H1 (cell line): ENCODE results near the gene SRCIN1. TPM values are rescaled to one million over a fixed set of nuclear protein-coding genes. Genes with fewer than 3 reads are reported as not detected.

Experiments used
- CTCF ChIA-PET: fragments of 300-600 bp; sonication (Branson Sonifier 250); formaldehyde crosslinking; loops from one replicate; lab custom pipeline; 2021; ENCODE audit not compliant: partially characterized antibody; lab: Charles Lee
- POLR2A ChIA-PET: fragments of 300-600 bp; sonication (Branson Sonifier 250); formaldehyde crosslinking; loops from one replicate; lab custom pipeline; 2021; ENCODE audit warnings: inconsistent platforms; ENCODE audit not compliant: partially characterized antibody; lab: Charles Lee
- DNase-seq, 2 experiments: peaks; one replicate each; pipeline versions ENCODE4 v3.0.0 to v3.0.0-alpha.2; 2010 to 2022; ENCODE audit warnings: low spot score in 2 of 2, low read depth in 1 of 2, mixed read lengths in 1 of 2
- FAIRE-seq: peaks from 2 replicates; lab custom pipeline; 2011; peaks lifted over from hg19 to GRCh38; lab: Jason Lieb, UNC
- H2AFZ ChIP-seq: 2 replicates; pipeline ENCODE4 v1.8.1; 2012; ENCODE audit warnings: low read length, inconsistent platforms
- H2AK5ac ChIP-seq: 2 replicates; pipeline ENCODE4 v1.6.1; 2013; ENCODE audit warnings: low read depth, low read length
- H2BK120ac ChIP-seq: replicated peaks from 2 replicates; pipeline ENCODE3; 2013; ENCODE audit warnings: low read depth, low read length, inconsistent platforms
- H2BK12ac ChIP-seq: 2 replicates; pipeline ENCODE4 v1.6.1; 2013; ENCODE audit warnings: low read depth, low read length
- H2BK15ac ChIP-seq: 2 replicates; pipeline ENCODE4 v1.6.1; 2013; ENCODE audit warnings: low read length
- H2BK20ac ChIP-seq: 2 replicates; pipeline ENCODE4 v1.6.1; 2013; ENCODE audit warnings: low read length
- H2BK5ac ChIP-seq: 2 replicates; pipeline ENCODE4 v1.6.1; 2013; ENCODE audit warnings: low read depth, low read length
- H3K14ac ChIP-seq: 2 replicates; pipeline ENCODE4 v1.6.1; 2013; ENCODE audit warnings: inconsistent platforms; ENCODE audit not compliant: insufficient read length
- H3K18ac ChIP-seq: 2 replicates; pipeline ENCODE4 v1.6.1; 2013; ENCODE audit warnings: low read length; ENCODE audit errors: extremely low read depth
- H3K23ac ChIP-seq: 2 replicates; pipeline ENCODE4 v1.6.1; 2013; ENCODE audit warnings: inconsistent platforms; ENCODE audit not compliant: insufficient read length
- H3K23me2 ChIP-seq: 2 replicates; pipeline ENCODE4 v1.6.1; 2013; ENCODE audit warnings: low read depth, low read length
- H3K27ac ChIP-seq: 2 replicates; pipeline ENCODE4 v1.6.1; 2011; ENCODE audit warnings: low read depth, low read length, inconsistent platforms
- H3K27me3 ChIP-seq, 4 experiments: replicated peaks in 1 of 4; 1 replicate in 1 of 4; 2 replicates in 3 of 4; pipeline versions ENCODE4 v1.6.1 to v1.8.1; 2011 to 2013; ENCODE audit warnings: low read length in 3 of 4, mild to moderate bottlenecking in 3 of 4, inconsistent platforms in 2 of 4, mixed read lengths in 2 of 4, moderate library complexity in 1 of 4; ENCODE audit not compliant: control insufficient read depth in 3 of 4, insufficient read depth in 3 of 4; ENCODE audit errors: extremely low read depth in 1 of 4
- H3K36me3 ChIP-seq, 4 experiments: 2 replicates each; pipeline versions ENCODE4 v1.6.1 to v1.8.1; 2011 to 2013; ENCODE audit warnings: mild to moderate bottlenecking in 4 of 4, low read length in 3 of 4, moderate library complexity in 2 of 4, control low read depth in 1 of 4, inconsistent platforms in 1 of 4; ENCODE audit not compliant: insufficient read depth in 4 of 4, control insufficient read depth in 2 of 4
- H3K4ac ChIP-seq: replicated peaks from 2 replicates; pipeline ENCODE3; 2013; ENCODE audit warnings: low read length, low read depth, mixed read lengths, inconsistent platforms; ENCODE audit not compliant: insufficient read length
- H3K4me1 ChIP-seq, 4 experiments: replicated peaks in 1 of 4; 1 replicate in 1 of 4; 2 replicates in 3 of 4; pipeline versions ENCODE4 v1.6.1 to v1.8.1; 2011 to 2013; ENCODE audit warnings: low read length in 3 of 4, inconsistent platforms in 2 of 4, mixed read lengths in 1 of 4; ENCODE audit not compliant: insufficient read depth in 4 of 4, control insufficient read depth in 3 of 4
- H3K4me2 ChIP-seq, 2 experiments: 2 replicates each; pipeline versions ENCODE4 v1.6.1 to v1.8.1; 2011 to 2013; ENCODE audit warnings: low read depth in 2 of 2, low read length in 2 of 2, control low read depth in 1 of 2, inconsistent platforms in 1 of 2, mild to moderate bottlenecking in 1 of 2; ENCODE audit not compliant: insufficient read depth in 1 of 2
- H3K4me3 ChIP-seq, 4 experiments: fragments of 200-600, 300-600 bp in 1 of 4; sonication (generic), shearing (Covaris generic), sonication (Bioruptor Twin) in 1 of 4; 2 replicates each; pipeline versions ENCODE4 v1.5.1 to v1.8.1; 2011 to 2016; ENCODE audit warnings: low read length in 4 of 4, low read depth in 3 of 4, control low read depth in 2 of 4, inconsistent platforms in 2 of 4, mild to moderate bottlenecking in 2 of 4, mixed read lengths in 1 of 4, moderate library complexity in 1 of 4; ENCODE audit not compliant: insufficient read depth in 2 of 4; ENCODE audit errors: extremely low read depth in 1 of 4
- H3K56ac ChIP-seq: replicated peaks from 2 replicates; pipeline ENCODE3; 2013; ENCODE audit warnings: low read depth, mild to moderate bottlenecking, mixed read lengths, low read length, inconsistent platforms; ENCODE audit not compliant: insufficient read length
- H3K79me1 ChIP-seq: 2 replicates; pipeline ENCODE4 v1.6.1; 2013; ENCODE audit warnings: low read depth, low read length, control low read depth
- H3K79me2 ChIP-seq, 2 experiments: 2 replicates each; pipeline versions ENCODE4 v1.6.1 to v1.8.1; 2012 to 2013; ENCODE audit warnings: low read length in 2 of 2, mild to moderate bottlenecking in 2 of 2, inconsistent platforms in 1 of 2; ENCODE audit not compliant: insufficient read depth in 2 of 2, control insufficient read depth in 1 of 2
- H3K9ac ChIP-seq, 4 experiments: replicated peaks in 1 of 4; 1 replicate in 1 of 4; 2 replicates in 3 of 4; pipeline versions ENCODE4 v1.6.1 to v1.8.1; 2011 to 2013; ENCODE audit warnings: low read depth in 3 of 4, low read length in 3 of 4, control low read depth in 2 of 4, mild to moderate bottlenecking in 2 of 4, moderate library complexity in 2 of 4, inconsistent platforms in 1 of 4; ENCODE audit errors: extremely low read depth in 1 of 4
- H3K9me3 ChIP-seq, 2 experiments: 2 replicates each; pipeline versions ENCODE4 v1.6.1 to v1.8.1; 2012 to 2013; ENCODE audit warnings: mild to moderate bottlenecking in 2 of 2, moderate library complexity in 2 of 2, control low read depth in 1 of 2, inconsistent platforms in 1 of 2, low read depth in 1 of 2, low read length in 1 of 2, mixed read lengths in 1 of 2; ENCODE audit not compliant: insufficient read depth in 2 of 2
- H4K20me1 ChIP-seq, 2 experiments: replicated peaks in 1 of 2; 2 replicates each; pipeline versions ENCODE3 to v1.8.1; 2011 to 2013; ENCODE audit warnings: inconsistent platforms in 2 of 2, low read length in 2 of 2, mild to moderate bottlenecking in 1 of 2; ENCODE audit not compliant: insufficient read depth in 2 of 2, control insufficient read depth in 1 of 2
- H4K5ac ChIP-seq: 2 replicates; pipeline ENCODE4 v1.6.1; 2013; ENCODE audit warnings: low read length, low read depth, mixed read lengths, inconsistent platforms; ENCODE audit not compliant: insufficient read length
- H4K8ac ChIP-seq: 2 replicates; pipeline ENCODE4 v1.8.0; 2013; ENCODE audit warnings: mild to moderate bottlenecking, moderate library complexity, low read length, inconsistent platforms; ENCODE audit not compliant: insufficient read depth; ENCODE audit errors: extremely low read depth
- H4K91ac ChIP-seq: replicated peaks from 2 replicates; pipeline ENCODE3; 2013; ENCODE audit warnings: low read length, mixed read lengths, inconsistent platforms; ENCODE audit not compliant: insufficient read length
- BACH1 ChIP-seq: IDR thresholded peaks from 2 replicates; pipeline ENCODE4 v1.6.1; 2012; ENCODE audit warnings: low read length, improper control_type of control experiment
- PHF8 ChIP-seq: fragments of 200-600 bp; sonication (generic); conservative IDR thresholded peaks from 2 replicates; pipeline ENCODE4 v1.7.1; 2012; ENCODE audit warnings: low read depth, mild to moderate bottlenecking, inconsistent platforms, low read length, moderate library complexity
- RNF2 ChIP-seq: fragments of 200-900, 300-1000 bp; sonication (generic); IDR thresholded peaks from 2 replicates; pipeline ENCODE4 v1.7.1; 2016; ENCODE audit warnings: borderline replicate concordance, low read depth, mild to moderate bottlenecking, antibody characterized with exemption, low read length; ENCODE audit not compliant: poor library complexity, severe bottlenecking; ENCODE audit errors: missing control alignments
- SIRT6 ChIP-seq: IDR thresholded peaks from one replicate; pipeline ENCODE4 v1.7.1; 2012; ENCODE audit warnings: low read length, inconsistent platforms
- SP4 ChIP-seq: IDR thresholded peaks from 2 replicates; pipeline ENCODE4 v1.6.1; 2012; ENCODE audit warnings: low read length, inconsistent platforms
- WGBS, 2 experiments: shearing (Covaris generic) in 1 of 2; methylation state at CpG; one replicate each; pipeline versions ENCODE4 v1.1.6 to v1.1.7; 2013 to 2015; ENCODE audit warnings: low lambda C conversion rate in 2 of 2, mixed read lengths in 2 of 2, inconsistent platforms in 1 of 2, low coverage in 1 of 2, missing lambda C conversion rate in 1 of 2; ENCODE audit not compliant: insufficient replicate concordance in 2 of 2, insufficient coverage in 1 of 2, insufficient read length in 1 of 2; ENCODE audit errors: extremely low coverage in 1 of 2, missing lambda C conversion rate in 1 of 2; 5-methylcytosine and 5-hydroxymethylcytosine counted together
- polyA plus RNA-seq, 7 experiments: library from polyadenylated mRNA; depleted of rRNA in 3 of 7; stranded (reverse) in 5 of 7; unstranded in 2 of 7; fragments of >200 nt in 5 of 7; fragments of 200-250 nt in 2 of 7; gene quantifications; 1 replicate in 5 of 7; 2 replicates in 1 of 7; 4 replicates in 1 of 7; pipeline versions ENCODE4 v1.2.1 to v1.2.3, GENCODE V29; 2011 to 2013; ENCODE audit warnings: missing spikeins in 2 of 7, mixed read lengths in 2 of 7
- total RNA-seq: library from RNA; stranded (reverse); fragmentation: NEBNext Ultra II Directional; extraction: Animal tissue kit (Norgen Biotek cat#: 25700); gene quantifications from 2 replicates; pipeline ENCODE4 v1.2.1, GENCODE V29; 2021
- TF ChIP-seq, protein P1 (sequence below), 3 experiments: IDR thresholded peaks; 1 replicate in 2 of 3; 2 replicates in 1 of 3; pipeline versions ENCODE4 v1.5.1 to v1.6.1; 2011; ENCODE audit warnings: low read length in 3 of 3, mild to moderate bottlenecking in 3 of 3, inconsistent platforms in 2 of 3, low read depth in 1 of 3, moderate library complexity in 1 of 3; ENCODE audit not compliant: insufficient read depth in 1 of 3; ENCODE audit errors: control extremely low read depth in 1 of 3

Gene SRCIN1
- total and polyA plus RNA-seq, 2 of the 8 experiments (the other 6 are each of a cell fraction or from before 2014, with no cell fraction given), result 2.8 to 3.8 TPM

GRCh38 chr17:38588788-38589174, 17.0 kb downstream of the SRCIN1 start:
- H3K18ac ChIP-seq, result no peak overlapping the region
- H3K4ac ChIP-seq, result no peak overlapping the region
- no peaks in the 10 kb centered on the region for H3K23me2 ChIP-seq
- no peak overlapping the region for H2AK5ac ChIP-seq
- H3K27me3 ChIP-seq, result peaks cover 0 to 2% (median 1%) of the 10 kb centered on the region in 4 experiments; a peak in 3 of 7 replicates
- no peak for FAIRE-seq
- DNase-seq, result no peak
- H2BK12ac ChIP-seq, result peak overlapping the region; percentile 50; the same call in 1 of the 2 replicates
- peaks cover 3 to 51% (median 29%) of the 10 kb centered on the region in 4 experiments for H3K4me1 ChIP-seq
- 0 out of 4 replicates have a peak overlapping the region, but pooled peaks of 1 of the 2 experiments have one; percentile 6 for H3K4me2 ChIP-seq
- H3K27ac ChIP-seq, result no peak overlapping the region
- no peaks in the 10 kb centered on the region; a peak in 1 of 8 replicates for H3K36me3 ChIP-seq
- H3K79me2 ChIP-seq, result no peaks in the 10 kb centered on the region
- ChIA-PET POLR2A (interaction anchor here (1.4 to 6.2 kb wide), 4 partner anchors 9 to 136 kb away, joined by 4 to 32 read pairs (median 17); no protein-coding TSS in a partner anchor), CTCF (interaction anchor here (1.0 to 32.0 kb wide), 6 partner anchors 13 to 147 kb away, joined by 3 to 914 read pairs (median 169); partner anchors contain the start of gene SRCIN1)
- H4K8ac ChIP-seq, result no peak overlapping the region; the same call in 1 of the 2 replicates
- no peak overlapping the region for H3K14ac ChIP-seq
- 0 out of 2 replicates have a peak, but pooled peaks cover 2% of the 10 kb centered on the region for H3K79me1 ChIP-seq
- no peak overlapping the region for H4K91ac ChIP-seq
- H3K23ac ChIP-seq, result no peak overlapping the region
- no peak overlapping the region for H3K4me3 ChIP-seq
- no peaks in the 10 kb centered on the region for H3K9me3 ChIP-seq
- no peak overlapping the region for H2AFZ ChIP-seq
- H4K20me1 ChIP-seq, result peaks cover 0 to 9% of the 10 kb centered on the region in 2 experiments
- H3K56ac ChIP-seq, result no peak overlapping the region
- no peak overlapping the region for H4K5ac ChIP-seq
- no peak overlapping the region for H2BK20ac ChIP-seq
- H2BK120ac ChIP-seq, result no peak overlapping the region
- no peak overlapping the region for H3K9ac ChIP-seq
- H2BK15ac ChIP-seq, result 0 out of 2 replicates have a peak overlapping the region, but pooled peaks have one; percentile 12
- WGBS, 2 experiments, result 76% methylated on average over 9 of the region's 9 CpGs; no CpG with 5 or more reads in 1 of the 2 experiments
- no peak for TF ChIP-seq SP4
- no peak for TF ChIP-seq PHF8
- no peak for TF ChIP-seq SIRT6
- no peak for TF ChIP-seq BACH1
- TF ChIP-seq, protein P1, sequence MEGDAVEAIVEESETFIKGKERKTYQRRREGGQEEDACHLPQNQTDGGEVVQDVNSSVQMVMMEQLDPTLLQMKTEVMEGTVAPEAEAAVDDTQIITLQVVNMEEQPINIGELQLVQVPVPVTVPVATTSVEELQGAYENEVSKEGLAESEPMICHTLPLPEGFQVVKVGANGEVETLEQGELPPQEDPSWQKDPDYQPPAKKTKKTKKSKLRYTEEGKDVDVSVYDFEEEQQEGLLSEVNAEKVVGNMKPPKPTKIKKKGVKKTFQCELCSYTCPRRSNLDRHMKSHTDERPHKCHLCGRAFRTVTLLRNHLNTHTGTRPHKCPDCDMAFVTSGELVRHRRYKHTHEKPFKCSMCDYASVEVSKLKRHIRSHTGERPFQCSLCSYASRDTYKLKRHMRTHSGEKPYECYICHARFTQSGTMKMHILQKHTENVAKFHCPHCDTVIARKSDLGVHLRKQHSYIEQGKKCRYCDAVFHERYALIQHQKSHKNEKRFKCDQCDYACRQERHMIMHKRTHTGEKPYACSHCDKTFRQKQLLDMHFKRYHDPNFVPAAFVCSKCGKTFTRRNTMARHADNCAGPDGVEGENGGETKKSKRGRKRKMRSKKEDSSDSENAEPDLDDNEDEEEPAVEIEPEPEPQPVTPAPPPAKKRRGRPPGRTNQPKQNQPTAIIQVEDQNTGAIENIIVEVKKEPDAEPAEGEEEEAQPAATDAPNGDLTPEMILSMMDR (IDR thresholded peaks at IDR 0.05; ENCODE audit: control extremely low read depth in 1 of 3, insufficient read depth in 1 of 3, low read depth in 1 of 3, low read length in 3 of 3), result no peak
- no peak for TF ChIP-seq RNF2
- peak overlapping the region; percentile 6; the same call in 1 of the 2 replicates for H2BK5ac ChIP-seq
